ENCODE results near the gene ZBTB39. TPM values are rescaled to one million over a fixed set of nuclear protein-coding genes. Genes with fewer than 3 reads are reported as not detected.
"Not testable (repeated sequence)": the region's sequence is repeated elsewhere in the genome, so short reads cannot be mapped to it uniquely, and the experiment has no call there.

The ZBTB39 gene
- total RNA-seq, 1 experiment from 2014 or later: 31.2 TPM

DNA sequence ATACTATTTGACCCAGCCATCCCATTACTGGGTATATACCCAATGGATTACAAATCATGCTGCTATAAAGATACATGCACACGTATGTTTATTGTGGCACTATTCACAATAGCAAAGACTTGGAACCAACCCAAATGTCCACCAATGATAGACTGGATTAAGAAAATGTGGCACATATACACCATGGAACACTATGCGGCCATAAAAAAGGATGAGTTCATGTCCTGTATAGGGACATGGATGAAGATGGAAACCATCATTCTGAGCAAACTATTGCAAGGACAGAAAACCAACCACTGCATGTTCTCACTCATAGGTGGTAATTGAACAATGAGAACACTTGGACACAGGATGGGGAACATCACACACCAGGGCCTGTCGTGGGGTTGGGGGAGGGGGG is 32.1 kb downstream of the ZBTB39 start:
- not testable (repeated sequence) for H4K91ac ChIP-seq (ENCODE audit: insufficient read length, low read depth, low read length); H2AFZ ChIP-seq (ENCODE audit: low read length); H3K79me1 ChIP-seq (ENCODE audit: insufficient read depth, low read depth, low read length, poor library complexity, severe bottlenecking); H4K5ac ChIP-seq (ENCODE audit: insufficient read length, low read depth, low read length); H3K4me3 Mint-ChIP-seq; H2BK5ac ChIP-seq (ENCODE audit: insufficient read length, low read length); DNase-seq; H2AK5ac ChIP-seq (ENCODE audit: insufficient read length, low read length); H3K14ac ChIP-seq (ENCODE audit: insufficient read depth, low read length); H3K18ac ChIP-seq (ENCODE audit: insufficient read length, low read depth, low read length); H3K36me3 Mint-ChIP-seq (ENCODE audit: insufficient read depth in 1 of 3, low read depth in 3 of 3); H3K27me3 ChIP-seq (ENCODE audit: insufficient read depth, low read length); H3K23ac ChIP-seq (ENCODE audit: insufficient read length, low read depth, low read length); H3K4me1 Mint-ChIP-seq; H3K9me3 ChIP-seq (ENCODE audit: control insufficient read depth, low read depth, low read length); H4K8ac ChIP-seq (replicated peaks; ENCODE audit: insufficient read length, low read depth, low read length); H3K23me2 ChIP-seq (ENCODE audit: insufficient read length, low read depth, low read length, poor library complexity, severe bottlenecking); H3K27ac ChIP-seq (ENCODE audit: insufficient read length, low read depth, low read length); H2BK12ac ChIP-seq (ENCODE audit: insufficient read length, low read depth, low read length); H4K20me1 ChIP-seq (ENCODE audit: control insufficient read depth, insufficient read depth, insufficient read length); H3K9me3 Mint-ChIP-seq; H3T11ph ChIP-seq (ENCODE audit: low read length); H3K56ac ChIP-seq (ENCODE audit: insufficient read length, low read depth, low read length); H2BK15ac ChIP-seq (ENCODE audit: low read depth, low read length); H3K4me2 ChIP-seq (ENCODE audit: insufficient read depth, insufficient read length, low read length); H3K27ac Mint-ChIP-seq; H2BK20ac ChIP-seq (ENCODE audit: low read depth, low read length, poor library complexity, severe bottlenecking); H3K79me2 ChIP-seq (ENCODE audit: insufficient read depth, low read length); H3K4me1 ChIP-seq (ENCODE audit: insufficient read depth, low read length); H3K9ac ChIP-seq (ENCODE audit: extremely low read depth, insufficient read length, low read length); H2BK120ac ChIP-seq (ENCODE audit: low read depth, low read length, poor library complexity, severe bottlenecking); H3K4ac ChIP-seq (ENCODE audit: low read depth, low read length)
- H3K27me3 Mint-ChIP-seq (ENCODE audit: low read depth): peaks cover 20% of the 10 kb centered on the region
- WGBS (ENCODE audit: extremely low coverage, insufficient read length, low lambda C conversion rate): no CpG with 5 or more reads among the region's 3 CpGs

- H3K23me2 ChIP-seq (ENCODE audit: insufficient read length, low read depth, low read length, poor library complexity, severe bottlenecking); H3K4me1 Mint-ChIP-seq; H3K27ac ChIP-seq (ENCODE audit: insufficient read length, low read depth, low read length); H4K5ac ChIP-seq (ENCODE audit: insufficient read length, low read depth, low read length); H3K9ac ChIP-seq (ENCODE audit: extremely low read depth, insufficient read length, low read length); H3K27me3 ChIP-seq (ENCODE audit: insufficient read depth, low read length); H4K20me1 ChIP-seq (ENCODE audit: control insufficient read depth, insufficient read depth, insufficient read length); H3K14ac ChIP-seq (ENCODE audit: insufficient read depth, low read length); H2BK120ac ChIP-seq (ENCODE audit: low read depth, low read length, poor library complexity, severe bottlenecking); H4K91ac ChIP-seq (ENCODE audit: insufficient read length, low read depth, low read length); H3K36me3 Mint-ChIP-seq (ENCODE audit: insufficient read depth in 1 of 3, low read depth in 3 of 3); H3K56ac ChIP-seq (ENCODE audit: insufficient read length, low read depth, low read length); DNase-seq; H3K27ac Mint-ChIP-seq; H2AFZ ChIP-seq (ENCODE audit: low read length); H4K8ac ChIP-seq (replicated peaks; ENCODE audit: insufficient read length, low read depth, low read length); H3K4me3 Mint-ChIP-seq; H3K4me1 ChIP-seq (ENCODE audit: insufficient read depth, low read length); H3K18ac ChIP-seq (ENCODE audit: insufficient read length, low read depth, low read length); H2BK15ac ChIP-seq (ENCODE audit: low read depth, low read length); H2BK5ac ChIP-seq (ENCODE audit: insufficient read length, low read length); H3K4ac ChIP-seq (ENCODE audit: low read depth, low read length); H3K79me1 ChIP-seq (ENCODE audit: insufficient read depth, low read depth, low read length, poor library complexity, severe bottlenecking); H3K9me3 ChIP-seq (ENCODE audit: control insufficient read depth, low read depth, low read length); H3K23ac ChIP-seq (ENCODE audit: insufficient read length, low read depth, low read length); H3K79me2 ChIP-seq (ENCODE audit: insufficient read depth, low read length); H2AK5ac ChIP-seq (ENCODE audit: insufficient read length, low read length); H2BK20ac ChIP-seq (ENCODE audit: low read depth, low read length, poor library complexity, severe bottlenecking); H3T11ph ChIP-seq (ENCODE audit: low read length); H2BK12ac ChIP-seq (ENCODE audit: insufficient read length, low read depth, low read length); H3K4me2 ChIP-seq (ENCODE audit: insufficient read depth, insufficient read length, low read length): not testable (repeated sequence)
- WGBS (ENCODE audit: extremely low coverage, insufficient read length, low lambda C conversion rate): no CpG with 5 or more reads among the region's 6 CpGs
- peaks cover 23 to 29% of the 10 kb centered on the region in 2 experiments for H3K9me3 Mint-ChIP-seq
- peaks cover 23% of the 10 kb centered on the region for H3K27me3 Mint-ChIP-seq (ENCODE audit: low read depth)
These were observed 37.4 kb downstream of the ZBTB39 start for GRCh38 chr12:56968910-56969309.
